K562 (cell line): Measurements from ENCODE around the gene MTA1. TPM values are rescaled to one million over a fixed set of nuclear protein-coding genes. Genes with fewer than 3 reads are reported as not detected.

Experiments
- ATAC-seq: fragments of 200-7000 bp; cut with Tn5 transposase; 3 replicates; pipeline ENCODE4 v1.9.1; 2020; ENCODE audit warnings: moderate library complexity
- BruUV-seq: library from RNA; stranded (reverse); fragments of 400-500 nt; replicated peaks from 2 replicates; lab custom pipeline; 2021; lab: Mats Ljungman, UMichigan
- CTCF ChIA-PET: fragments of 300-600 bp; formaldehyde crosslinking; extraction: SDS; loops from one replicate; lab custom pipeline; 2021; ENCODE audit warnings: low intra/inter-chr PET ratio; lab: Yijun Ruan, JAX
- POLR2A ChIA-PET: fragments of 300-600, 350-650 bp; sonication (Branson Sonifier 250); formaldehyde crosslinking; extraction: SDS; loops from one replicate; lab custom pipeline; 2021; ENCODE audit warnings: antibody characterized with exemption, inconsistent platforms; lab: Yijun Ruan, JAX
- DNase-seq, 4 experiments: peaks; one replicate each; pipeline versions ENCODE4 v3.0.0 to v3.0.0-alpha.2; 2011 to 2018; ENCODE audit warnings: low spot score in 3 of 4, mixed read lengths in 3 of 4; ENCODE audit errors: extremely low read depth in 1 of 4
- FAIRE-seq: peaks from 2 replicates; lab custom pipeline; 2011; peaks lifted over from hg19 to GRCh38; lab: Jason Lieb, UNC
- H2AFZ ChIP-seq: 2 replicates; pipeline ENCODE4 v1.6.0; 2011; ENCODE audit warnings: low read depth, low read length, control low read depth, inconsistent platforms
- H3K27ac ChIP-seq: fragments of 200-600 bp; 3 replicates; pipeline ENCODE4 v1.8.0; 2011; ENCODE audit warnings: low read depth, mild to moderate bottlenecking, control low read depth, inconsistent platforms, low read length, moderate library complexity, mixed read lengths; ENCODE audit errors: extremely low read depth
- H3K27me3 ChIP-seq, 2 experiments: fragments of 300-600 bp in 1 of 2; 2 replicates in 1 of 2; 3 replicates in 1 of 2; pipeline versions ENCODE4 v1.6.0 to v1.8.0; 2011; ENCODE audit warnings: inconsistent platforms in 2 of 2, low read length in 2 of 2, mild to moderate bottlenecking in 1 of 2, mixed read lengths in 1 of 2, moderate library complexity in 1 of 2; ENCODE audit not compliant: control insufficient read depth in 2 of 2, insufficient read depth in 2 of 2
- H3K36me3 ChIP-seq: fragments of 300-600 bp; 3 replicates; pipeline ENCODE4 v1.8.0; 2011; ENCODE audit warnings: mild to moderate bottlenecking, low read length, inconsistent platforms; ENCODE audit not compliant: control insufficient read depth, insufficient read depth
- H3K4me1 ChIP-seq, 2 experiments: fragments of 200-600 bp in 1 of 2; replicated peaks in 1 of 2; 2 replicates in 1 of 2; 3 replicates in 1 of 2; pipeline versions ENCODE4 v1.5.1 to v1.8.0; 2011; ENCODE audit warnings: inconsistent platforms in 2 of 2, low read length in 2 of 2, mild to moderate bottlenecking in 1 of 2, mixed read lengths in 1 of 2, moderate library complexity in 1 of 2; ENCODE audit not compliant: control insufficient read depth in 2 of 2, insufficient read depth in 2 of 2
- H3K4me2 ChIP-seq: 2 replicates; pipeline ENCODE4 v1.6.1; 2011; ENCODE audit warnings: low read length, control low read depth, inconsistent platforms, mixed read lengths; ENCODE audit not compliant: insufficient read depth
- H3K4me3 ChIP-seq: fragments of 200-600 bp; sonication (generic), shearing (Covaris generic); 2 replicates; pipeline ENCODE4 v1.5.1; 2016; ENCODE audit warnings: control low read depth, inconsistent platforms
- H3K79me2 ChIP-seq: fragments of 200-600 bp; 3 replicates; pipeline ENCODE4 v1.8.0; 2011; ENCODE audit warnings: low read length, inconsistent platforms; ENCODE audit not compliant: control insufficient read depth, insufficient read depth
- H3K9ac ChIP-seq, 2 experiments: 2 replicates each; pipeline versions ENCODE4 v1.6.0 to v1.6.1; 2011; ENCODE audit warnings: low read depth in 2 of 2, low read length in 2 of 2, control low read depth in 1 of 2, inconsistent platforms in 1 of 2, mild to moderate bottlenecking in 1 of 2, mixed read lengths in 1 of 2; ENCODE audit not compliant: insufficient read depth in 1 of 2
- H3K9me1 ChIP-seq: one replicate; pipeline ENCODE4 v1.6.0; 2011; ENCODE audit warnings: inconsistent platforms, mild to moderate bottlenecking, low read length, moderate library complexity; ENCODE audit not compliant: control insufficient read depth, insufficient read depth
- H3K9me3 ChIP-seq: replicated peaks from 2 replicates; pipeline ENCODE4 v1.5.1; 2011; ENCODE audit warnings: low read depth, low read length, inconsistent platforms; ENCODE audit not compliant: control insufficient read depth, insufficient read depth
- H4K20me1 ChIP-seq: replicated peaks from 2 replicates; pipeline ENCODE4 v1.6.1; 2011; ENCODE audit warnings: low read length, inconsistent platforms, mixed read lengths; ENCODE audit not compliant: control insufficient read depth, insufficient read depth
- GTF2A2 ChIP-seq: IDR thresholded peaks from 2 replicates; pipeline ENCODE4 v1.6.1; 2016; ENCODE audit warnings: mild to moderate bottlenecking, missing genetic modification characterization, missing compliant biosample characterization
- MYNN ChIP-seq, 2 experiments: sonication (generic); formaldehyde crosslinking in 1 of 2; IDR thresholded peaks; 2 replicates each; pipeline versions ENCODE4 v1.5.0 to v1.6.1; 2016 to 2020; ENCODE audit warnings: antibody characterized with exemption in 1 of 2, missing genetic modification reagents in 1 of 2
- NCOA6 ChIP-seq: fragments of 450-650 bp; IDR thresholded peaks from 2 replicates; pipeline ENCODE4 v1.6.1; 2017; ENCODE audit warnings: mild to moderate bottlenecking
- POLR2G ChIP-seq: fragments of 200-400 bp; formaldehyde crosslinking; IDR thresholded peaks from 2 replicates; pipeline ENCODE4 v1.6.1; 2017; ENCODE audit warnings: low read depth, mild to moderate bottlenecking, antibody characterized with exemption, low read length, moderate library complexity
- RBFOX2 ChIP-seq: fragments of 200-400 bp; formaldehyde crosslinking; IDR thresholded peaks from 2 replicates; pipeline ENCODE4 v1.6.1; 2017; ENCODE audit warnings: low read depth, mild to moderate bottlenecking, low read length, moderate library complexity
- RNF2 ChIP-seq: sonication (generic); IDR thresholded peaks from 2 replicates; pipeline ENCODE4 v1.6.1; 2016
- SMAD1 ChIP-seq: fragments of 150-350 bp; IDR thresholded peaks from 2 replicates; pipeline ENCODE4 v1.6.1; 2014; ENCODE audit warnings: low read length, low read depth; ENCODE audit not compliant: partially characterized antibody
- TEAD2 ChIP-seq: fragments of 450-650 bp; IDR thresholded peaks from 2 replicates; pipeline ENCODE4 v1.6.1; 2016; ENCODE audit warnings: missing genetic modification characterization, control low read depth, missing compliant biosample characterization
- ZNF224 ChIP-seq: sonication (generic); formaldehyde crosslinking; IDR thresholded peaks from 2 replicates; pipeline ENCODE4 v1.8.0; 2022; ENCODE audit warnings: mild to moderate bottlenecking, missing genetic modification reagents
- ZNF589 ChIP-seq: fragments of 200-800 bp; sonication (Bioruptor generic); IDR thresholded peaks from 2 replicates; pipeline ENCODE4 v1.6.1; 2016; ENCODE audit warnings: low read depth, missing genetic modification characterization, missing compliant biosample characterization
- WGBS: fragments of 100-300 bp; shearing (Covaris generic); methylation state at CpG from one replicate; pipeline ENCODE4 v1.1.6; 2016; ENCODE audit warnings: low coverage, mixed read lengths; ENCODE audit not compliant: insufficient coverage; ENCODE audit errors: missing lambda C conversion rate; 5-methylcytosine and 5-hydroxymethylcytosine counted together
- in situ Hi-C: fragments of 300-500 bp; cut with MboI; formaldehyde crosslinking; loops from 4 replicates; pipeline ENCODE4 v1.15.0; 2018; ENCODE audit warnings: inconsistent platforms, mixed read lengths
- intact Hi-C: fragments of 100-400 bp; cut with micrococcal nuclease; formaldehyde crosslinking; loops from 2 replicates; pipeline ENCODE4 v1.14.2; 2022
- polyA plus RNA-seq, 8 experiments: library from polyadenylated mRNA; depleted of rRNA in 4 of 8; stranded (reverse) in 5 of 8; unstranded in 3 of 8; fragments of >200 nt; fragmentation: Nextera tagmentation in 2 of 8; fragmentation: Illumina TruSeq in 1 of 8; extraction: Ambion mirVana in 2 of 8; extraction: Trizol in 1 of 8; gene quantifications; 2 replicates each; pipeline versions ENCODE4 v1.2.1 to v1.2.3, GENCODE V29; 2011 to 2014; ENCODE audit warnings: inconsistent platforms in 1 of 8, missing spikeins in 1 of 8
- total RNA-seq, 7 experiments: library from RNA; depleted of rRNA in 6 of 7; stranded (reverse); fragments of >200 nt in 6 of 7; fragmentation: Illumina TruSeq in 2 of 7; extraction: Trizol in 2 of 7; gene quantifications; 2 replicates each; pipeline versions ENCODE4 v1.2.1 to v1.2.3, GENCODE V29; 2011 to 2021; ENCODE audit warnings: low replicate concordance in 1 of 7
- TF ChIP-seq, protein P1 (sequence below): sonication (generic); formaldehyde crosslinking; IDR thresholded peaks from 2 replicates; pipeline ENCODE4 v1.8.0; 2022; ENCODE audit warnings: mild to moderate bottlenecking, missing genetic modification reagents, borderline replicate concordance
- TF ChIP-seq, protein P2 (sequence below): fragments of 250-450 bp; sonication (Bioruptor Pico); IDR thresholded peaks from 2 replicates; pipeline ENCODE4 v1.5.0; 2021; ENCODE audit warnings: mild to moderate bottlenecking, borderline replicate concordance

Gene MTA1
- total and polyA plus RNA-seq, 9 of the 15 experiments (the other 6 are each of a cell fraction or from before 2014, with no cell fraction given) = 0.13 to 118 (median 32.3) TPM

GRCh38 chr14:105492031-105492970, 72.7 kb downstream of the MTA1 start:
- peak overlapping the region in 1 of 2 experiments; percentile 56; a peak in 1 of 4 replicates for H3K9ac ChIP-seq
- intact Hi-C loops = no loop called here
- H3K36me3 ChIP-seq = peaks cover 2% of the 10 kb centered on the region; the same call in 1 of the 3 replicates
- H2AFZ ChIP-seq = no peak overlapping the region
- no peaks in the 10 kb centered on the region for H3K27me3 ChIP-seq
- H3K9me3 ChIP-seq = no peaks in the 10 kb centered on the region
- peak overlapping the region; percentile 58; the same call in 1 of the 2 replicates for H3K4me2 ChIP-seq
- no peaks in the 10 kb centered on the region for H3K9me1 ChIP-seq
- BruUV-seq = TSS peak; percentile 63
- peak overlapping the region; percentile 83; the same call in 1 of the 2 replicates for H3K4me3 ChIP-seq
- ATAC-seq (no peak), DNase-seq (no peak), FAIRE-seq (no peak)
- POLR2A ChIA-PET = interaction anchor here (0.6 to 2.1 kb wide), 3 partner anchors 8 to 928 kb away, joined by 3 to 15 read pairs (median 4); no protein-coding TSS in a partner anchor
- H4K20me1 ChIP-seq = peaks cover 6% of the 10 kb centered on the region
- no peak overlapping the region for H3K27ac ChIP-seq
- in situ Hi-C loops = no loop called here
- WGBS = 75% methylated on average over 13 of the region's 24 CpGs
- TF ChIP-seq, protein P1, sequence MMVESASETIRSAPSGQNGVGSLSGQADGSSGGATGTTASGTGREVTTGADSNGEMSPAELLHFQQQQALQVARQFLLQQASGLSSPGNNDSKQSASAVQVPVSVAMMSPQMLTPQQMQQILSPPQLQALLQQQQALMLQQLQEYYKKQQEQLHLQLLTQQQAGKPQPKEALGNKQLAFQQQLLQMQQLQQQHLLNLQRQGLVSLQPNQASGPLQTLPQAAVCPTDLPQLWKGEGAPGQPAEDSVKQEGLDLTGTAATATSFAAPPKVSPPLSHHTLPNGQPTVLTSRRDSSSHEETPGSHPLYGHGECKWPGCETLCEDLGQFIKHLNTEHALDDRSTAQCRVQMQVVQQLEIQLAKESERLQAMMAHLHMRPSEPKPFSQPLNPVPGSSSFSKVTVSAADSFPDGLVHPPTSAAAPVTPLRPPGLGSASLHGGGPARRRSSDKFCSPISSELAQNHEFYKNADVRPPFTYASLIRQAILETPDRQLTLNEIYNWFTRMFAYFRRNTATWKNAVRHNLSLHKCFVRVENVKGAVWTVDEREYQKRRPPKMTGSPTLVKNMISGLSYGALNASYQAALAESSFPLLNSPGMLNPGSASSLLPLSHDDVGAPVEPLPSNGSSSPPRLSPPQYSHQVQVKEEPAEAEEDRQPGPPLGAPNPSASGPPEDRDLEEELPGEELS = no peak
- TF ChIP-seq ZNF589 (no peak), TEAD2 (tag) (no peak), NCOA6 (no peak), RNF2 (no peak), SMAD1 (no peak), GTF2A2 (no peak), ZNF224 (CRISPR knock-in tag) (no peak), RBFOX2 (peak; percentile 44; the same call in 1 of the 2 replicates), POLR2G (peak; percentile 34; the same call in 1 of the 2 replicates), MYNN (IDR thresholded peaks at IDR 0.05) (no peak), MYNN (CRISPR knock-in tag; IDR thresholded peaks at IDR 0.05) (no peak)
- TF ChIP-seq, protein P2, sequence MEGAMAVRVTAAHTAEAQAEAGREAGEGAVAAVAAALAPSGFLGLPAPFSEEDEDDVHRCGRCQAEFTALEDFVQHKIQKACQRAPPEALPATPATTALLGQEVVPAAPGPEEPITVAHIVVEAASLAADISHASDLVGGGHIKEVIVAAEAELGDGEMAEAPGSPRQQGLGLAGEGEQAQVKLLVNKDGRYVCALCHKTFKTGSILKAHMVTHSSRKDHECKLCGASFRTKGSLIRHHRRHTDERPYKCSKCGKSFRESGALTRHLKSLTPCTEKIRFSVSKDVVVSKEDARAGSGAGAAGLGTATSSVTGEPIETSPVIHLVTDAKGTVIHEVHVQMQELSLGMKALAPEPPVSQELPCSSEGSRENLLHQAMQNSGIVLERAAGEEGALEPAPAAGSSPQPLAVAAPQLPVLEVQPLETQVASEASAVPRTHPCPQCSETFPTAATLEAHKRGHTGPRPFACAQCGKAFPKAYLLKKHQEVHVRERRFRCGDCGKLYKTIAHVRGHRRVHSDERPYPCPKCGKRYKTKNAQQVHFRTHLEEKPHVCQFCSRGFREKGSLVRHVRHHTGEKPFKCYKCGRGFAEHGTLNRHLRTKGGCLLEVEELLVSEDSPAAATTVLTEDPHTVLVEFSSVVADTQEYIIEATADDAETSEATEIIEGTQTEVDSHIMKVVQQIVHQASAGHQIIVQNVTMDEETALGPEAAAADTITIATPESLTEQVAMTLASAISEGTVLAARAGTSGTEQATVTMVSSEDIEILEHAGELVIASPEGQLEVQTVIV (CRISPR knock-in tag) = no peak
- peaks cover 5% of the 10 kb centered on the region; the same call in 2 of the 3 replicates for H3K79me2 ChIP-seq
- CTCF ChIA-PET = no interaction called here
- H3K4me1 ChIP-seq = peaks cover 0 to 85% of the 10 kb centered on the region in 2 experiments; a peak in 4 of 5 replicates
